Measurements from ENCODE around the gene PITPNM3.

- TF ChIP-seq EZH2 (IDR thresholded peaks at IDR 0.05) (no peak), POLR2AphosphoS5 (IDR thresholded peaks at IDR 0.05; ENCODE audit: borderline replicate concordance, low read depth, low read length) (no peak)
Observed at GRCh38 chr17:6421700-6422604, 134.4 kb downstream of the PITPNM3 start.
